Heart right ventricle (tissue), 16 donors: ENCODE measurements around the gene PSEN2. TPM values are rescaled to one million over a fixed set of nuclear protein-coding genes. Genes with fewer than 3 reads are reported as not detected.

Source experiments
- ATAC-seq, 8 donors: fragments of 200-7000 bp; cut with Tn5 transposase; one replicate each; pipeline ENCODE4 v1.9.1; 2020; ENCODE audit warnings: mild to moderate bottlenecking in 8 of 8, moderate library complexity in 8 of 8, moderate number of reproducible peaks in 1 of 8
- DNase-seq, 2 donors: peaks; one replicate each; pipeline ENCODE4 v3.0.0-alpha.2; 2020
- H3K27ac ChIP-seq, 10 donors: fragments of 200-600 bp; sonication (generic) in 2 of 10; one replicate each; pipeline versions ENCODE4 v1.5.0 to v1.8.0; 2020 to 2022; ENCODE audit warnings: mild to moderate bottlenecking in 3 of 10
- H3K27me3 ChIP-seq, 7 donors: fragments of 200-600 bp; one replicate each; pipeline ENCODE4 v1.8.0; 2021 to 2022; ENCODE audit warnings: mild to moderate bottlenecking in 2 of 7
- H3K36me3 ChIP-seq, 9 donors: fragments of 200-600 bp; sonication (generic) in 1 of 9; one replicate each; pipeline versions ENCODE4 v1.5.0 to v1.8.0; 2020 to 2022; ENCODE audit warnings: mild to moderate bottlenecking in 2 of 9
- H3K4me1 ChIP-seq, 9 donors: fragments of 200-600 bp; sonication (generic) in 1 of 9; one replicate each; pipeline versions ENCODE4 v1.5.0 to v1.8.0; 2020 to 2022; ENCODE audit warnings: mild to moderate bottlenecking in 4 of 9
- H3K4me3 ChIP-seq, 10 donors: fragments of 200-600 bp; sonication (generic) in 2 of 10; one replicate each; pipeline versions ENCODE4 v1.5.0 to v1.8.0; 2020 to 2022; ENCODE audit warnings: mild to moderate bottlenecking in 7 of 10, moderate library complexity in 2 of 10
- H3K9me3 ChIP-seq, 11 donors: fragments of 200-600 bp in 10 of 11; sonication (generic) in 2 of 11; one replicate each; pipeline versions ENCODE4 v1.5.0 to v1.8.0; 2013 to 2022; ENCODE audit warnings: mild to moderate bottlenecking in 2 of 11, control low read depth in 1 of 11, moderate library complexity in 1 of 11
- WGBS, 2 donors: extraction: QIAGEN DNeasy Blood & Tissue Kit; methylation state at CpG; one replicate each; pipeline ENCODE4 v1.1.7; 2013; ENCODE audit warnings: inconsistent platforms in 1 of 2; 5-methylcytosine and 5-hydroxymethylcytosine counted together
- intact Hi-C, 10 donors: fragments of 100-400 bp; cut with DNase I; formaldehyde crosslinking; loops; one replicate each; pipeline versions ENCODE4 v1.11.1 to v1.14.2; 2022
- polyA plus RNA-seq, 2 donors: library from polyadenylated mRNA; stranded (reverse); fragments of 200-250 nt; gene quantifications; one replicate each; pipeline ENCODE4 v1.2.3, GENCODE V29; 2013
- total RNA-seq, 10 donors: library from RNA; stranded (reverse); fragmentation: NEBNext Ultra II Directional in 3 of 10; extraction: Animal tissue kit (Norgen Biotek cat#: 25700) in 3 of 10; gene quantifications; one replicate each; pipeline versions ENCODE4 v1.2.1 to v1.2.4, GENCODE V29; 2021 to 2023
- TF ChIP-seq, protein P1 (sequence below), 9 donors: fragments of 200-600 bp; sonication (generic) in 2 of 9; IDR thresholded peaks; one replicate each; pipeline versions ENCODE4 v1.5.0 to v1.8.0; 2021 to 2022; ENCODE audit warnings: antibody characterized with exemption in 9 of 9, mild to moderate bottlenecking in 5 of 9, moderate library complexity in 1 of 9
- donor health status: Arrhythmogenic right ventricular cardiomyopathy.
- donor health status: ischemic (EF 13 %, LVEDD 7.1; RV severe dilation, severe dysfunction).
- donor health status: healthy with polysubstance abuse.
- donor health status: DM: no; HTN: yes; CAD: no.
- donor health status: DM: no; HTN: no; CAD: no.
- donor health status: ischemic (EF 25% LVEDD 6.9; RV normal size, moderate dysfunction).
- donor health status: ischemic (EF 25% LVEDD 5.7; RV mildly dilated, moderate dysfunction).
- donor health status: healthy.
- donor health status: DM: yes; HTN: yes; CAD: no.
- donor health status: Ischemic cardiomyopathy.
- donor health status: ischemic (EF 35%, LVEDD 5.7; RV mildly dilated, moderate dysfunction).
- donor health status: nonischemic (EF 11% LVEDD 7.7; RV severe dilation, severe dysfunction).
- donor health status: DM: yes; HTN: yes; CAD: no.
- donor health status: PGD.
- donor health status: ischemic (EF 29% LVEDD 5.4; RV normal size, mild dysfunction).
- donor health status: nonischemic (EF 23%, LVEDD 6.1; RV moderate dilation, normal function).

The PSEN2 gene
- total and polyA plus RNA-seq, 12 donors, result 12.9 to 25.8 (median 19.2) TPM

DNA sequence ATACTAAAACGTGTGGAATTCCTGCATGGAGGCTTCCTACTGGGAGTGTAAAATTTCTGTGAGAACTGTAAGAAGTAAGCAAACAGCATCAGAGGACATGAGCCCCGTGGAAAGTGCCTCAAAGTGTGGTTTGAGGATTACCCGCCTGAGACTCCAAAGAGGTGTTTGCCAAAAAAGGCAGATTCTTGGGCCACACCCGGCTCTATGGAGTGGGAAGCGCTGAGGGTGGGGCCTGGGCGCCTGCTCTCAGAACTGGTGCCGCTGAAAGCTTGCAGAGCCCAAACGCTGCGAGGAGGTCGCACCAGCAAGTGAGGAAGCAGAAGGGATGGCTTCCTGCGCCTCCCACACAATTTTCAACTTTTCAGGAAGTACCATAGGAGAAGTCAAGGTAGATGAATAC, 43.0 kb upstream of the PSEN2 start:
- Histone ChIP-seq H3K9me3 (no peaks in the 10 kb centered on the region), H3K27ac (peak overlapping the region in 9 of 10 donors; percentile 73 to 88 (median 84)), H3K4me3 (peak overlapping the region in 8 of 10 donors; percentile 12 to 43 (median 31)), H3K4me1 (peaks cover 0 to 33% (median 19%) of the 10 kb centered on the region in 9 donors), H3K36me3 (no peaks in the 10 kb centered on the region), H3K27me3 (no peaks in the 10 kb centered on the region)
- intact Hi-C loops, result loop anchor here in 9 of 10 donors (2.0 to 10.0 kb wide), 10 partner anchors 89 to 405 kb away; partner anchors contain the start of genes ITPKB (in 6 of the 9) and STUM (in 3 of the 9)
- TF ChIP-seq, protein P1, sequence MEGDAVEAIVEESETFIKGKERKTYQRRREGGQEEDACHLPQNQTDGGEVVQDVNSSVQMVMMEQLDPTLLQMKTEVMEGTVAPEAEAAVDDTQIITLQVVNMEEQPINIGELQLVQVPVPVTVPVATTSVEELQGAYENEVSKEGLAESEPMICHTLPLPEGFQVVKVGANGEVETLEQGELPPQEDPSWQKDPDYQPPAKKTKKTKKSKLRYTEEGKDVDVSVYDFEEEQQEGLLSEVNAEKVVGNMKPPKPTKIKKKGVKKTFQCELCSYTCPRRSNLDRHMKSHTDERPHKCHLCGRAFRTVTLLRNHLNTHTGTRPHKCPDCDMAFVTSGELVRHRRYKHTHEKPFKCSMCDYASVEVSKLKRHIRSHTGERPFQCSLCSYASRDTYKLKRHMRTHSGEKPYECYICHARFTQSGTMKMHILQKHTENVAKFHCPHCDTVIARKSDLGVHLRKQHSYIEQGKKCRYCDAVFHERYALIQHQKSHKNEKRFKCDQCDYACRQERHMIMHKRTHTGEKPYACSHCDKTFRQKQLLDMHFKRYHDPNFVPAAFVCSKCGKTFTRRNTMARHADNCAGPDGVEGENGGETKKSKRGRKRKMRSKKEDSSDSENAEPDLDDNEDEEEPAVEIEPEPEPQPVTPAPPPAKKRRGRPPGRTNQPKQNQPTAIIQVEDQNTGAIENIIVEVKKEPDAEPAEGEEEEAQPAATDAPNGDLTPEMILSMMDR (IDR thresholded peaks at IDR 0.05), result no peak
- peak; percentile 69 to 85 (median 78) for ATAC-seq
- 41 to 55% methylated on average over 11 of the region's 11 CpGs for WGBS, 2 donors
- peak; percentile 67 to 68 for DNase-seq

DNA sequence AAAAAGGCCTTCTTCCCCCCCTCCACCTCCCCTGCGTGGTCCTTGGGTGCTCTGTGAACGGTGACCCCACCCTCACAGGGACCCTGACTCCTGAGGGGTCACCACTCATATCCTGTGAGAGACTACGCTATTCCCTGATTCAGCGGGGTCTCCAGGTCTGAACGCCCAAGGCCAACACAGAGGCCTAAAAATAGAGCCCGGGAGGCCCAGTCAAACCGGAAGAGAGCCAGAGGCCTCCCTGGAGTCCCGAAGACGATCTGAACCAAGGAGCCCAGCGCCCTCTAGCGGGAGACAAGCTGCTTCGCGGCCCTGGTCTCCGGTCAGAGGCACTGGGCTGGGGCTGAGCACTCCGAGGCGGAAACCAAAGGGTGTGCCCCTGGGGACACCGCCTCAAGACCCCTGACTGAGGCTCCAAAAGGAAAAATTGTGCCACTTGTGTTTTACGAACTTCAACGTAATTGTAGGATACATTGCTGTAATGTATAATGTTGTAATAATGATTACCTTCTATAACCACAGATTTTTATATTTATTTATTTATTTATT, 42.4 kb upstream of the PSEN2 start:
- ATAC-seq (peak; percentile 97 to 99 (median 98)), DNase-seq (peak; percentile 95 to 97)
- Histone ChIP-seq H3K36me3 (no peaks in the 10 kb centered on the region), H3K4me3 (peak overlapping the region in 8 of 10 donors; percentile 12 to 43 (median 31)), H3K27ac (peak overlapping the region in 9 of 10 donors; percentile 73 to 88 (median 84)), H3K4me1 (peaks cover 0 to 27% (median 17%) of the 10 kb centered on the region in 9 donors), H3K9me3 (no peaks in the 10 kb centered on the region), H3K27me3 (no peaks in the 10 kb centered on the region)
- 4% methylated on average over 19 of the region's 19 CpGs for WGBS, 2 donors
- TF ChIP-seq, protein P1 (IDR thresholded peaks at IDR 0.05), result peak; percentile 87 to 99 (median 97)
- intact Hi-C loops, result loop anchor here (1.0 to 10.0 kb wide), 14 partner anchors 89 to 406 kb away; partner anchors contain the start of genes ITPKB (in 7 of the 10) and STUM (in 3 of the 10)

DNA sequence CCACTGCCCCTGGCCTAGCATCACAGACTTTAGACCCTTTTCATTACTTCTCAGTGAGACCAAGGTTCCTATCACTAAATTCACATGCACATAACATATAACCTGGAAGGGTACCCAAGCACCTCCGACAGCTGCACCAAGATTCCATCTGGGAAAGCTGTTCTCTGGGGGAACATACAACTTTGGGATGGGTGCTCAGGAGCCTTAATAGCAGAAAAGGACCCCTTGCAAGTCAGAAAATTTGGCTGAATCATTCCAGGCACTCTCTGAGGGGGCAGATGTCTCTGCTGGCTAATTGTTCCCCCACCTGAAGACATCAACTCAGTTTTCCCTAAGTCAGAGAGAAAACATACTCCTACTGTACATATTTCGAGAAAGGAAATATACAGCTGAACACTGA, 41.3 kb upstream of the PSEN2 start:
- Histone ChIP-seq H3K9me3 (no peaks in the 10 kb centered on the region), H3K4me3 (no peak overlapping the region), H3K27me3 (no peaks in the 10 kb centered on the region), H3K36me3 (no peaks in the 10 kb centered on the region), H3K4me1 (peaks cover 0 to 23% (median 17%) of the 10 kb centered on the region in 9 donors), H3K27ac (no peak overlapping the region)
- DNase-seq (no peak), ATAC-seq (no peak)
- TF ChIP-seq, protein P1 (IDR thresholded peaks at IDR 0.05), result no peak
- 90 to 95% methylated on average over 2 of the region's 2 CpGs for WGBS, 2 donors
- intact Hi-C loops, result loop anchor here (1.0 to 10.0 kb wide), 14 partner anchors 90 to 407 kb away; partner anchors contain the start of genes ITPKB (in 6 of the 10) and STUM (in 3 of the 10)

DNA sequence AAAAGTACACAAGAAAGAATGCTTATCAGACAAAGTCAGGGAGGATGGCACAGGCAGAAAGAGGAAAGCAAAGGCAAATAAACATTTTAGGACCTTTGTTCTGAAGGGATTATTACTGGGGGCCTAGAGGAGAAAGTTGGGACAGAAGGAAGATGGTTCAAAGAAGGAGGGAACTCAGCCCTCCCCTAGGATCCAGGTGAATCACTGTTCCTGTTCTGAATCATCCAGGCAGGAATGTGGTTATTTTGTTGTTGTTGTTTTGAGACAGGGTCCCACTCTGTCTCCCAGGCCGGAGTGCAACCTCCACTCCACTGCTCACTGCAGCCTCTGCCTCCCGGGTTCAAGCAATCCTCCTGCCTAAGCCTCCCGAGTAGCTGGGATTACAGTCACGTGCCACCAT, 38.5 kb upstream of the PSEN2 start:
- ATAC-seq, result no peak
- H3K36me3 ChIP-seq, result no peaks in the 10 kb centered on the region
- WGBS, 2 donors, result 98% methylated on average over 4 of the region's 4 CpGs

More for the DNA sequence above, 38.5 kb upstream of the PSEN2 start:
- no peaks in the 10 kb centered on the region for H3K9me3 ChIP-seq
- intact Hi-C loops, result loop anchor here in 2 of 10 donors (10.0 kb wide), 2 partner anchors 407 to 417 kb away; no protein-coding TSS in a partner anchor
- H3K27ac ChIP-seq, result no peak overlapping the region
- TF ChIP-seq, protein P1 (IDR thresholded peaks at IDR 0.05), result no peak
- H3K4me3 ChIP-seq, result no peak overlapping the region
- no peak for DNase-seq
- H3K4me1 ChIP-seq, result peaks cover 0 to 18% (median 16%) of the 10 kb centered on the region in 9 donors
- no peaks in the 10 kb centered on the region for H3K27me3 ChIP-seq
